ENCODE data around the gene BRI3.

- TF ChIP-seq EZH2 (IDR thresholded peaks at IDR 0.05; ENCODE audit: low read length) (no peak), CTCF (optimal IDR thresholded peaks at IDR 0.05 in 1 of 3, IDR thresholded peaks at IDR 0.05 in 1 of 3, conservative IDR thresholded peaks at IDR 0.05 in 1 of 3; ENCODE audit: extremely low read depth in 1 of 3, insufficient read depth in 2 of 3, low read length in 3 of 3) (no peak)
These were observed 12.3 kb downstream of the BRI3 start for GRCh38 chr7:98293746-98294145.
